DMS153 treated with DMSO at 0.1 percent for 48 hours (cell line): ENCODE measurements around the gene CXCR5.

ENCODE experiments used
- DNase-seq: peaks from one replicate; lab custom pipeline; 2025; ENCODE audit not compliant: unreplicated experiment; lab: John Stamatoyannopoulos, UW

Gene CXCR5

GRCh38 chr11:118924591-118925585 is 41.2 kb downstream of the CXCR5 start:
- DNase-seq: no peak

DNA sequence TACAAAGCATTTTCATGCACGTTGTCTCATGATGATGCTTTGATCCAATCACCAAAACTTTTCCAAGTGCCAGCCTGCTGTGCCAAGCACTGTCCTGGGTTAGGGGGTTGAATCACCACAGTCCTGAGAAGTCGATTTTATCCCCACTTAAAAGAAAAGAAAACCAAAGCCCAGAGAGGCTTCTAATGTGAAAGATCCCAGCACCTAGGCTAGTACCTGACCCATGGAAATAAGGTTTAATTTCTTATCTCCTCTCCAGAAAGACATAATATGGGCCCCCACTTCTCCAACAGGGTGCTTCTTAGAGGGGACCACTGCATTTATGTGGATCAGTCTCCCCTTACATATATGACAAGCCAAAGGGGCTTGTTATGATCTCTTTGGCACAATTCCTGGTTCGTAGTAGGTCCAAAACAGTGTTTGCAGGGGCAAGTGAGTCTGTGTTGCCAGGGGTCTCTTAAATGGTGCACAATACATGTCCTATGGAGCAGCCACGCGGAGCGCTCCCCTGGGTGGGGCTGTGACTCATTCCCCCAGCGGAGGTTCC is 43.9 kb downstream of the CXCR5 start:
- no peak for DNase-seq

DNA sequence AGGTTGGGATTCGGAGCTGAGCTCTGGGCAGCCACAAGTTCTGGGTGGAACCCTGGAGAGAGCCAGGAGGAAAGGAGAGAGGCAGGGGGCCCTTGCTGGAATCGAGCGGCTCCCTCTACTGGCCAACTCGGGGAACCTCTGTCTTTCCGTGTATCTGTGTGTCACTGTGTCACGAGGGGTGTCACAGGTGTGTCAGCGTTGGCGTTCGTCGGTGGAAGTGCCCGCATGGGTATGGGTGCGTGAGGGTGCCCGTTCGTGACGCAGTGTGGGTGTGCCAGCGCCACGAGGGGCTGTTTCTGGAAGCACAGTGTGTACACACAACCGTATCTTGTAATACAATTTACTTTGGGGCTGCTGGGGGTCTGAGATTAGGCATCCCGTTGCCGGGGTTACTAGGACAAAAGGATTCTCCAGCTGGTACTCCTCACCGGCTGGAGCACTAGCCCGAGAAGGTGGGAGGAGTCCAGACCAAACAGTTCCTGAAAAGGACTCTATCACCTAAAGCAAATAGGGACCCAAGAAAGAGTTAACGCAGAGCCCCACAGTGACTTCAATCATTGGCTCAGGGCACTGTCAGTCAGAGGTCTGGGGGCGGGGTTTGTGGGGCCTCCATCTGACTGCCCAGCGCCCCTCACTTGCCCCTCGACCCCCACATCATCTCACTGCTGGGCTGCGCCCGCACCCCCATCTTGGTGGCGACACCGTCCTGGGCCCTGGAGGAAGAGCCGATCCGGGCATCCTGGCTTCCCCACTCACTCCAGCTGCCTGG is 44.6 kb downstream of the CXCR5 start:
- DNase-seq: peak; percentile 91

- no peak for DNase-seq
Measured at GRCh38 chr11:118928870-118929500, 45.3 kb downstream of the CXCR5 start.

GRCh38 chr11:118929501-118930093 is 45.9 kb downstream of the CXCR5 start:
- peak; percentile 46 for DNase-seq

DNA sequence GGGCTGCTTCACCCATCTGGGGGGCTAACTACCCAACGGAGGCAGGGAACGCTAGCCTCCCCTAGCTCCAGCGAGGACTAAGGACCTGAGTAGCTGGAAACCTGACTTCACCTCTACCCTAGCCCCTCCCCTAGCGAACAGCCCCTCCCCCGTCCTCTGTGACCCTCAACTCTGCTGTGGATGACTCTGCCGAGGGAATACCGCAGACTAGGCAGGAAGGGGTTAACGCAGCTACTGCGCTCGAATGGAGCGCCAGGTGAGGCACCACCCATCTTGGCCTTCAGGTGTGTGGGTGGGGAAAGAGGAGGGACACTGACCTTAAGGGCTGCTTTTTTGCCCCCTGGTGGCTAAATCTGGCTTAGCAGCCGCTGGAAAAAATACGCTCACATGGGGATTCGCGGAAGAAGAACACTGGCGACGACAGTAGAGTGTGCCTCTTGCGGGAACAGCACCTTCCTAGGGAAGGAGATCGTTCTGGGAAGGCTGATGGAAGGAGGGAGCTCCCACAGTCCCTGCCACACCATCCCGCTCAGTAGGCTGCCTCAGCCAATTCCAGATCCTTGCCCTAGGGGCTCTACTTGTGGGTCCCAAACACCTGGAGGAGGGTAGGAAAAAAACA is 46.5 kb downstream of the CXCR5 start:
- peak; percentile 88 for DNase-seq

- no peak for DNase-seq
Measured at GRCh38 chr11:118931571-118931970, 47.9 kb downstream of the CXCR5 start.

DNA sequence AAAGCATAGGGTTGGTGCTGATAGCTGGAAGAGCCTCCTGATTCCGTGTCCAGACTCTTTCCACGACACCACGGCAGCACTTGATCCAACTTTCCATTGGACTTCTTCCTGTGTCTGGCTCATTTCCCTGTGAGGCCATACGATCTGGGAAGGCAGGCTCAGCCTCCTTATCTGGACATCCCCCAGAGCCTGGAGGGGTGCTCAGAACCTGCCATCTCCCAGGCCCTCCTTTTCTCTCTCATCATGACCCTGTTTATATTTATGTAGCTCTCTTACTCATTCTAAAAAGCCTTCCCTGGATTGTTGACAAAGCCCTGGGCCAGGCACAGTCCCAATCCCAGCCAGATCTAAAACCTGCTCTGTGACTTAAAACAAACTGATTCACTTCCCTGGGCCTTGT is 49.8 kb downstream of the CXCR5 start:
- no peak for DNase-seq

DNA sequence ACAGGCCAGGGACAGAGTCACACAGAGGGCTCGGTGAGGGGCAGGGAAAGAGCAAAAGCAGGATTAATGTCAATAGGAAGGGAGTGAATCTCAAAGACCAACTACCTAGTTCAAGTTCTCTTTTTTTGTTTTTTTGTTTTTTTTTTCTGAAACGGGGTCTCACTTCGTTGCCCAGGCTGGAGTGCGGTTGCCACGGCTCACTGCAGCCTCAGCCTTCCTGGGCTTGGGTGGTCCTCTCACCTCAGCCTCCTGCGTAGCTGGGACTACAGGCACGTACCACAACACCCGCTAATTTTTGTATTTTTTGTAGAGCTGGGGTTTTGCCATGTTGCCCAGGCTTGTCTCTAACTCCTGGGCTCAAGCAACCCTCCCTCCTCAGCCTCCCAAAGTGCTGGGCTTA is 51.7 kb downstream of the CXCR5 start:
- DNase-seq: no peak

GRCh38 chr11:118938491-118939403 is 55.1 kb downstream of the CXCR5 start:
- DNase-seq: no peak

- DNase-seq: no peak
Measured at GRCh38 chr11:118939404-118939915, 55.8 kb downstream of the CXCR5 start.

DNA sequence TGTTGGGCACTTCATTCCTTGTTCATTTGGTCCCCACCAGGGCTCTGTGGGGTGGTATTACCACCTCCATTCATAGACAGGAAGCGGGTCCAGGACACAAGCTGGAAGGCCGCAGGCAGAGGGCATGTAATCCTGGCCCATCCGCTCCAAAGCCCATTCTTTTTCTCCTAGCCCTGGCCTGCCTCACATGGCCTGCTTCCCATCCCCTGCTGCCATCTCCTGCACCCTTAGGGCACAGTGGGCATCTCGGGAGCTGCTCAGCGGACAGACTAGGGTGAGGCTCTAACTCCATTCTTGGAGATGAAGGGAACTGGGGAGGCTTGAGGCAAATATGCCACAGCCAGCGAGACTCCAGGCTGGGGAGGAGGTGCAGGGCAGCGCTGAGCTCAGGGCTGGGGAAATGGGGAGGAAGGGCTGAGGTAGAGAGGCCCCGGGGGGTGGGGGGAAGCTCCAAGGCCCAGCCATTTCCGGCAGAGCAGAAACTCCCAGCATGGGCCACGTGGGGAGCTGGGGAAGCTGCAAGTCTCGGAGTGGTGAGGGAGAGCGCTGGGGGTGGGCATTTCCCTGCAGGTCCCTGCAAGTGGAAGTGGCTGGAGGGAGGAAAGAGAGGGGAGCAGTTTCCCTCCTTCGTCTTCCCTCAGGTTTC is 56.4 kb downstream of the CXCR5 start:
- DNase-seq: no peak

- no peak for DNase-seq
Measured at GRCh38 chr11:118947091-118947490, 63.4 kb downstream of the CXCR5 start.
